Epithelial cell of esophagus (primary cell): ENCODE data around the gene NUTF2.

Source experiments
- DNase-seq: peaks from one replicate; pipeline ENCODE4 v3.0.0; 2010; ENCODE audit warnings: low read depth
- H3K4me3 ChIP-seq: 2 replicates; pipeline ENCODE4 v1.5.1; 2011; ENCODE audit warnings: mild to moderate bottlenecking, low read length, control low read depth
- TF ChIP-seq, protein P1 (sequence below): IDR thresholded peaks from 2 replicates; pipeline ENCODE4 v1.5.1; 2011; ENCODE audit warnings: low read depth, mild to moderate bottlenecking, low read length, control low read depth, inconsistent platforms; ENCODE audit not compliant: insufficient read depth; ENCODE audit errors: missing control alignments

Gene NUTF2

DNA sequence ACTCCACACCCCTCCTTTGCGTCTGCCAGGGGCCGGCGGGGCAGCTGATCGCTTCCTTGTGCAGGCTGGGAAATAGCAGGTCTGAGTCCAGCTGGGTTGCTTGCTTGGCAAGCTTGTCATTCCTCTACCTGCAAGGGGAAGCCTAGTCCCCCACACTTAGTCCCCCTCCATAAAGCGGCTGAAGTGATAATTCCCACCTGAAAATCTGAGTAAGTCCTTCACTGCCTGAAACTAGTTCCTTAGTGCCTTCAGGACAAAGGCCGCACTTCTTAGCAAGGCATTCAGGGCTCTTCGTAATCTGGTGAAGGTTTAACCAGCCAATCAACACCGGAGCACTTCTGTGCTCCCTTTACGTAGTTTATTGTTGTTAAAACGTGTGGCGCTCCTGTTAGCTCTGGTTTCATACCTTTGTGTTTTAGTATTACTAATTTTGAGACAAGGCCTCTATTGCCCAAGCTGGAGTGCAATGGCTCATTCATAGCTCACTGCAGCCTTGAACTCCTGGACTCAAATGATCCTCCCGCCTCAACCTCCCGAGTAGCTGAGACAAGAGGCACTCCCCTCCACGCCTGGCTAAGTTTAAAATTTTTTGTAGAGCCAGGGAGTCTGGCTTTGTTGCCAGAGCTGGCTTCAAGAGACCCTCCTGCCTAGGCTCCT lies 47.1 kb downstream of the NUTF2 start:
- peak; percentile 50 for DNase-seq
- peak overlapping the region; percentile 88 for H3K4me3 ChIP-seq
- TF ChIP-seq, protein P1, sequence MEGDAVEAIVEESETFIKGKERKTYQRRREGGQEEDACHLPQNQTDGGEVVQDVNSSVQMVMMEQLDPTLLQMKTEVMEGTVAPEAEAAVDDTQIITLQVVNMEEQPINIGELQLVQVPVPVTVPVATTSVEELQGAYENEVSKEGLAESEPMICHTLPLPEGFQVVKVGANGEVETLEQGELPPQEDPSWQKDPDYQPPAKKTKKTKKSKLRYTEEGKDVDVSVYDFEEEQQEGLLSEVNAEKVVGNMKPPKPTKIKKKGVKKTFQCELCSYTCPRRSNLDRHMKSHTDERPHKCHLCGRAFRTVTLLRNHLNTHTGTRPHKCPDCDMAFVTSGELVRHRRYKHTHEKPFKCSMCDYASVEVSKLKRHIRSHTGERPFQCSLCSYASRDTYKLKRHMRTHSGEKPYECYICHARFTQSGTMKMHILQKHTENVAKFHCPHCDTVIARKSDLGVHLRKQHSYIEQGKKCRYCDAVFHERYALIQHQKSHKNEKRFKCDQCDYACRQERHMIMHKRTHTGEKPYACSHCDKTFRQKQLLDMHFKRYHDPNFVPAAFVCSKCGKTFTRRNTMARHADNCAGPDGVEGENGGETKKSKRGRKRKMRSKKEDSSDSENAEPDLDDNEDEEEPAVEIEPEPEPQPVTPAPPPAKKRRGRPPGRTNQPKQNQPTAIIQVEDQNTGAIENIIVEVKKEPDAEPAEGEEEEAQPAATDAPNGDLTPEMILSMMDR, result no peak

DNA sequence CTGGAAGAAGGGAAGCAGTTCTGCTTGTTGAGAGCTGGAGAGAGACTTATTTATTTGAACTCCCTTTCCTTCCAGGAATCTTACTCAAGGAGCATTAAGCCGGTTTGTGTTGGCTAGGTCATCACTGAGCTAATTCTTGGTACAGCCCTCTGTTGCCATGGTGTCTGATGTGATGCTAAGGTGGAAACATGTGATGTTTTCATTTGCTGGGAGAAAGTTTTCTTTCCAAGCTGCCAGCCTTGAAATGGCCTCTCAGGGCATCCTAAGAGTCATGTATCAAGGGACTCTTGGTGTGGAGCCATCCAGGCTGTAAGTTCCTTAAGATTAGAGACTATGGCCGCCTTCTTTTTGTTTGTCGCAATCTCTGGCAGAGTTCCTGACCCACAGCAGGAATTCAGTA lies 50.5 kb downstream of the NUTF2 start:
- DNase-seq, result peak; percentile 22
- TF ChIP-seq, protein P1, result no peak
- no peak overlapping the region for H3K4me3 ChIP-seq

DNA sequence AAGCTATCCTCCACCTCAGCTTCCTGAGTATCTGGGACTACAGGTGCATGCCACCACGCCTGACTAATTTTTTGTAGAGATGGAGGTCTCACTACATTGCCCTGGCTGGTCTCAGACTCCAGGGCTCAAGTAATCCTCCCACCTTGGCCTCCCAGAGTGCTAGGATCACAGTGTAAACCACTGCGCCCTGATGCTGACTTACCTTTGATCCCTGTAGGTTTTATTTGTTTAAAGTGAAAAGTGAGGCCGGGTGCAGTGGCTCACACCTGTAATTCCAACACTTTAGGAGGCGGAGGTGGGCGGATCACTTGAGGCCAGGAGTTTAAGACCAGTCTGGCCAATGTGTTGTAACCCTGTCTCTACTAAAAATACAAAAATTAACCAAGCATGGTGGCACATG lies 55.0 kb downstream of the NUTF2 start:
- no peak overlapping the region for H3K4me3 ChIP-seq
- no peak for DNase-seq
- TF ChIP-seq, protein P1, result no peak

DNA sequence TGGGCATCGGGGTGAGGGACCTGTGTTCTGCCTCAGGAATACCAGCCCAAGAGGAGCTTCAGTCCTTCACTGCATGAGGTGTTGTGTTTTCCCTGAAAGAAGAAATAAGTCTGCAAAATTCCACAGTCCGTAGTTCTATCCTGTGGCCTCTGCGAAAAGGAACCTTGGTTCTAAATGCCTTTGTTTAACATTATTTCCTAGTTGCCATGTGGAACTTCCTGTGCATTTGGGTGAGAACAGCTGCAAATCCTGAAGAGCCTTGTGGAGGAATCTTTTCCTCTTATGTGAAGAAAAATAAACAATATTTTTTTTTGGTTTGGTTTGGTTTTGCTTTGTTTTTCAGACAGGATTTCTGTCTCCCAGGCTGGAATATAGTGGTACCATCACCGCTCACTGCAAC lies 56.1 kb downstream of the NUTF2 start:
- no peak for DNase-seq
- H3K4me3 ChIP-seq, result no peak overlapping the region
- TF ChIP-seq, protein P1, result no peak

DNA sequence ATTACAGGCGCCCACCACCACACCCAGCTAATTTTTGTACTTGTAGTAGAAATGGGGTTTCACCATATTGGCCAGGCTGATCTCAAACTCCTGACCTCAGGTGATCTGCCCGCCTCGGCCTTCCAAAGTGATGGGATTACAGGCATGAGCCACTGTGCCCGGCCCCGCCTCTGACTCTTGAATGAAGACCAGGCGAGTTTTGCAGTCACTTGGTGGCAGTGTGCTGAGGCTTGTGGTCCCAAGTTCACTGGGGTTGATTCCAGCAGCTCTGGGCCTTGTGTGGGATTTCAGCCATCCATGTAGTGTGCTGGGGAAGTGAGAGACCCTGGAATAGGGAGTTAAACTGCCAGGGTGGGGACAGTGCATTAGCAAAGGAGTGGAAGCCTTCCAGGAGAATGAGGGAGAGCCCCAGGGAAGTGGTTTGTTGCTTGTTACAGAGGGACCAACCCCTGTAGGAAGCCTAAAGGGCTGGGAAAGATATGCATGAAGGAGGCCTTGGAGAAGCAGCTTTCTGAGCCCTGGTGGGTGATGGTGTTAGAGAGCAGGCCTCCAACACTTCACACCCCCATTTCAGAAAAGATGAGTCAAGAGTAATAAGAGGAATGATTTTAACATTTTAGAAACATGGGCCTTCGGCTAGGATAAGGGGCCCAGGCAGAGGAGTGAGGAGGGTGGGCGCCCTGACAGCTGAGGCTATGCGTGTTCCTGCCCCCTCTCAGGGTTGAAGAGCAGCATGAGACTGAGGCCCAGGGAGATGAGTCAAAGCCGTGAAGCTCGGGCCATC lies 60.9 kb downstream of the NUTF2 start:
- no peak overlapping the region for H3K4me3 ChIP-seq
- DNase-seq, result no peak
- TF ChIP-seq, protein P1, result no peak

DNA sequence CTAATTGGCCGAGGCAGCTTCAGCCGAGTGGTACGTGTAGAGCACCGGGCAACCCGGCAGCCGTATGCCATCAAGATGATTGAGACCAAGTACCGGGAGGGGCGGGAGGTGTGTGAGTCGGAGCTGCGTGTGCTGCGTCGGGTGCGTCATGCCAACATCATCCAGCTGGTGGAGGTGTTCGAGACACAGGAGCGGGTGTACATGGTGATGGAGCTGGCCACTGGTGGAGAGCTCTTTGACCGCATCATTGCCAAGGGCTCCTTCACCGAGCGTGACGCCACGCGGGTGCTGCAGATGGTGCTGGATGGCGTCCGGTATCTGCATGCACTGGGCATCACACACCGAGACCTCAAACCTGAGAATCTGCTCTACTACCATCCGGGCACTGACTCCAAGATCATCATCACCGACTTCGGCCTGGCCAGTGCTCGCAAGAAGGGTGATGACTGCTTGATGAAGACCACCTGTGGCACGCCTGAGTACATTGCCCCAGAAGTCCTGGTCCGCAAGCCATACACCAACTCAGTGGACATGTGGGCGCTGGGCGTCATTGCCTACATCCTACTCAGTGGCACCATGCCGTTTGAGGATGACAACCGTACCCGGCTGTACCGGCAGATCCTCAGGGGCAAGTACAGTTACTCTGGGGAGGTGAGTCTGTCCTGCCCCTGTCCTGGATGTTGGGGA lies 62.5 kb downstream of the NUTF2 start:
- DNase-seq, result no peak
- TF ChIP-seq, protein P1, result no peak
- no peak overlapping the region for H3K4me3 ChIP-seq
